NCI-H1417 (cell line): ENCODE results near the gene VPS37C.
"Not testable (repeated sequence)": the region's sequence is repeated elsewhere in the genome, so short reads cannot be mapped to it uniquely, and the experiment has no call there.

Experiments
- DNase-seq, 3 experiments: peaks; one replicate each; lab custom pipeline; 2025; lab: John Stamatoyannopoulos, UW

Gene VPS37C

GRCh38 chr11:61161190-61162091 is at the start of gene VPS37C:
TSS of gene VPS37C (minus strand) at chr11:61161426. CDS start at chr11:61138829, 22,597 bp downstream.
- DNase-seq = peak; percentile 91 to 100 (median 98)

GRCh38 chr11:61210629-61211028 is 49.4 kb upstream of the VPS37C start:
- DNase-seq = not testable (repeated sequence)

- DNase-seq = not testable (repeated sequence)
These were observed 46.5 kb upstream of the VPS37C start for GRCh38 chr11:61207636-61208310.

- DNase-seq = peak in 2 of 3 experiments; percentile 46 to 69
These were observed 43.4 kb upstream of the VPS37C start for GRCh38 chr11:61204502-61205059.

GRCh38 chr11:61203873-61204272 is 42.6 kb upstream of the VPS37C start:
- DNase-seq = not testable (repeated sequence)

- not testable (repeated sequence) for DNase-seq
These were observed 41.9 kb upstream of the VPS37C start, which contains the start of gene PGA3 for GRCh38 chr11:61202950-61203746. TSS of gene PGA3 (plus strand) at chr11:61203515. CDS start at chr11:61203565, 50 bp downstream.

GRCh38 chr11:61201476-61201875 is 40.2 kb upstream of the VPS37C start:
- no peak for DNase-seq

GRCh38 chr11:61198948-61199523 is 37.8 kb upstream of the VPS37C start:
- DNase-seq = no peak

- DNase-seq = no peak
These were observed 37.1 kb upstream of the VPS37C start for GRCh38 chr11:61198361-61198760.

GRCh38 chr11:61195719-61196118 is 34.5 kb upstream of the VPS37C start:
- no peak for DNase-seq

- DNase-seq = no peak
These were observed 33.9 kb upstream of the VPS37C start for GRCh38 chr11:61194981-61195695.

- DNase-seq = no peak
These were observed 33.0 kb upstream of the VPS37C start for GRCh38 chr11:61194169-61194671.

GRCh38 chr11:61193596-61193995 is 32.4 kb upstream of the VPS37C start:
- peak in 2 of 3 experiments; percentile 26 to 64 for DNase-seq

- no peak for DNase-seq
These were observed 28.7 kb upstream of the VPS37C start for GRCh38 chr11:61189933-61190332.

- peak; percentile 71 to 93 (median 84) for DNase-seq
These were observed 26.4 kb upstream of the VPS37C start for GRCh38 chr11:61187505-61188130.

- no peak for DNase-seq
These were observed 25.3 kb upstream of the VPS37C start for GRCh38 chr11:61186504-61186903.

GRCh38 chr11:61183645-61184044 is 22.4 kb upstream of the VPS37C start:
- DNase-seq = no peak

- DNase-seq = no peak
These were observed 20.3 kb upstream of the VPS37C start for GRCh38 chr11:61181489-61181888.

GRCh38 chr11:61180205-61180604 is 19.0 kb upstream of the VPS37C start:
- DNase-seq = not testable (repeated sequence)

- DNase-seq = no peak
These were observed 15.2 kb upstream of the VPS37C start for GRCh38 chr11:61176446-61176845.
